GM12878 (cell line): ENCODE data around the gene LIG1.

Experiments
- CBX3 ChIP-seq: fragments of 200-600 bp; sonication (generic); IDR thresholded peaks from 2 replicates; pipeline ENCODE4 v1.6.1; 2016; ENCODE audit warnings: low read depth, borderline replicate concordance
- CHD2 ChIP-seq: IDR thresholded peaks from 2 replicates; pipeline ENCODE4 v1.6.1; 2011; ENCODE audit warnings: low read depth, low read length, improper control_type of control experiment, borderline replicate concordance
- EP300 ChIP-seq, 2 experiments: fragments of 150-350 bp in 1 of 2; IDR thresholded peaks; 2 replicates each; pipeline ENCODE4 v1.6.1; 2011 to 2012; ENCODE audit warnings: low read depth in 2 of 2, low read length in 2 of 2, borderline replicate concordance in 1 of 2, improper control_type of control experiment in 1 of 2, inconsistent platforms in 1 of 2; ENCODE audit not compliant: control insufficient read depth in 1 of 2
- EZH2 ChIP-seq: IDR thresholded peaks from 2 replicates; pipeline ENCODE4 v1.6.1; 2012; ENCODE audit warnings: low read depth, mild to moderate bottlenecking, control low read depth, inconsistent platforms, low read length, borderline replicate concordance; ENCODE audit not compliant: control insufficient read depth
- HDGF ChIP-seq: fragments of 450-650 bp; IDR thresholded peaks from 2 replicates; pipeline ENCODE4 v1.6.1; 2016; ENCODE audit warnings: antibody characterized with exemption
- SMAD1 ChIP-seq: fragments of 450-650 bp; IDR thresholded peaks from 2 replicates; pipeline ENCODE4 v1.6.1; 2018; ENCODE audit warnings: mild to moderate bottlenecking, low read depth; ENCODE audit not compliant: partially characterized antibody

DNA sequence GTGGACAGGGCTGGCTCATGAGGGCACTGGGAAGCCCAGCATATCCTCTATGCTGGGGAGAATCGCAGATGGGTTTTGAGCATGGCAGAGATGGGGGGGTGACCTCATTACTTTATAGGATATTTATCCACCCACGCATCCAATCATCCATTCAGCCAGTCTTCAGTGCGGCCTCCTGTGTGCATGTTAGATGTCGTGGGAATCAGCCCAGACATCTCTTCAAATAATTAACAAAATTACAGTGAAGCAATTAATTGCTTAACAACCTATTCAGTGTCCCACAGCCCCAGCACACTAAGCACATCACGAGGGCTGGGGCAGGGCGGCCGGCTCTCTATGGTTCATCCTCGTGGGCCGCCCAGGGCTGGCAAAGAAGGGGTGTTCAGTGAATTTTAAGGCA lies 21.6 kb downstream of the LIG1 start:
- TF ChIP-seq CBX3 (no peak), SMAD1 (no peak), EZH2 (no peak), HDGF (no peak), CHD2 (no peak), EP300 (IDR thresholded peaks at IDR 0.05; ENCODE audit: borderline replicate concordance in 1 of 2, control insufficient read depth in 1 of 2, low read depth in 2 of 2, low read length in 2 of 2) (no peak)
